D721Med (cell line): Measurements from ENCODE around the gene NOTCH1.

Source experiments
- DNase-seq: peaks from one replicate; pipeline ENCODE4 v3.0.0; 2011; ENCODE audit warnings: low spot score; ENCODE audit not compliant: insufficient read length
- FAIRE-seq: peaks from 2 replicates; lab custom pipeline; 2011; peaks lifted over from hg19 to GRCh38; lab: Jason Lieb, UNC
- TF ChIP-seq, protein P1 (sequence below): IDR thresholded peaks from 2 replicates; pipeline ENCODE4 v1.5.1; 2012; ENCODE audit warnings: mild to moderate bottlenecking, control low read depth; ENCODE audit not compliant: insufficient read depth; ENCODE audit errors: missing control alignments

NOTCH1 gene

GRCh38 chr9:136453326-136453725 is 92.5 kb downstream of the NOTCH1 start:
- TF ChIP-seq, protein P1, sequence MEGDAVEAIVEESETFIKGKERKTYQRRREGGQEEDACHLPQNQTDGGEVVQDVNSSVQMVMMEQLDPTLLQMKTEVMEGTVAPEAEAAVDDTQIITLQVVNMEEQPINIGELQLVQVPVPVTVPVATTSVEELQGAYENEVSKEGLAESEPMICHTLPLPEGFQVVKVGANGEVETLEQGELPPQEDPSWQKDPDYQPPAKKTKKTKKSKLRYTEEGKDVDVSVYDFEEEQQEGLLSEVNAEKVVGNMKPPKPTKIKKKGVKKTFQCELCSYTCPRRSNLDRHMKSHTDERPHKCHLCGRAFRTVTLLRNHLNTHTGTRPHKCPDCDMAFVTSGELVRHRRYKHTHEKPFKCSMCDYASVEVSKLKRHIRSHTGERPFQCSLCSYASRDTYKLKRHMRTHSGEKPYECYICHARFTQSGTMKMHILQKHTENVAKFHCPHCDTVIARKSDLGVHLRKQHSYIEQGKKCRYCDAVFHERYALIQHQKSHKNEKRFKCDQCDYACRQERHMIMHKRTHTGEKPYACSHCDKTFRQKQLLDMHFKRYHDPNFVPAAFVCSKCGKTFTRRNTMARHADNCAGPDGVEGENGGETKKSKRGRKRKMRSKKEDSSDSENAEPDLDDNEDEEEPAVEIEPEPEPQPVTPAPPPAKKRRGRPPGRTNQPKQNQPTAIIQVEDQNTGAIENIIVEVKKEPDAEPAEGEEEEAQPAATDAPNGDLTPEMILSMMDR, result no peak
- DNase-seq (no peak), FAIRE-seq (no peak)

DNA sequence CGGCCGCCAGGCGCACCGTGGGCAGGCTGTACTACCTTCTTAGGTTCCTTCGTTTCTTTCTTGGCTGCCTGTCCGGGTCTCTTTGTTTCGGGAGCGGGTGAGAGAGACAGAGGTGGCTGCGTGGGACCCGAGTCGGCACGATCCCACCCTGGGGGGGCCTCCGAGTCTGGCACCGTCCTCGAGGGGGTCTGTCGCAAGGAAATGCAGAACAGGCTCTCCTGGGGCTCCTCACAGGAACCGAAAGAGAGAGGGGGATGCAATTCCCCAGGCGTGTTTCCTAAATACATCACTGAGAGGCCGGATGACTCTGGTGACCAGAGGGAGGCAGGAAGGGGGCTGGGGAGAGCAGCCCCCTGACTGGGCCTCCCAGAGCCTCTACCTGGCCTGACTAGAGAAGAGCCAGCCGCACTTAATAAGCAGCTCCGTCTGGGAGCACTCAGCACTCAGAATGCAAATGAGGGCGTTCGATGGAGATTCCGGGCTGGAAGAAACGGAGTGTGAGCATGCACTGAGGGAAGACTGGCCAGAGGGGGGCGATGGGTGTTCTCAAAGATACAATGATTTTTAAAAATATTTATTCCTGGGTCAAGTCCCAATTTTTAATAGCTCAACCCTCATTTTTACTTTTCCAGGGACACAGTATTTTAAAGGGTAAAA is 94.5 kb downstream of the NOTCH1 start:
- DNase-seq (no peak), FAIRE-seq (no peak)
- TF ChIP-seq, protein P1, result no peak

DNA sequence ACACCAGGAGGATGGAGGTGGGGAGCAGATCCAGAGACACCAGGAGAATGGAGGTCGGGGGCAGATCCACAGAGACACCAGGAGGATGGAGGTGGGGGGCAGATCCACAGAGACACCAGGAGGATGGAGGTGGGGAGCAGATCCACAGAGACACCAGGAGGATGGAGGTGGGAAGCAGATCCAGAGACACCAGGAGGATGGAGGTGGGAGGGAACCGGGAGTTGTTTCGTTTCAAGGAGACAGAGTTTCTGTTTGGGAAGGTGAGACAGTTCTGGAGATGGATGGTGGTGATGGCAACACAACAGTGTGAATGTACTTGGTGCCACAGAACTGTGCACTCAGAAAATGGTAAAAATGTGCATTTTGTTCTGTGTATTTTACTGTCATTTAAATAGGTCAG is 97.2 kb downstream of the NOTCH1 start:
- no peak for FAIRE-seq
- DNase-seq, result no peak
- TF ChIP-seq, protein P1, result no peak

DNA sequence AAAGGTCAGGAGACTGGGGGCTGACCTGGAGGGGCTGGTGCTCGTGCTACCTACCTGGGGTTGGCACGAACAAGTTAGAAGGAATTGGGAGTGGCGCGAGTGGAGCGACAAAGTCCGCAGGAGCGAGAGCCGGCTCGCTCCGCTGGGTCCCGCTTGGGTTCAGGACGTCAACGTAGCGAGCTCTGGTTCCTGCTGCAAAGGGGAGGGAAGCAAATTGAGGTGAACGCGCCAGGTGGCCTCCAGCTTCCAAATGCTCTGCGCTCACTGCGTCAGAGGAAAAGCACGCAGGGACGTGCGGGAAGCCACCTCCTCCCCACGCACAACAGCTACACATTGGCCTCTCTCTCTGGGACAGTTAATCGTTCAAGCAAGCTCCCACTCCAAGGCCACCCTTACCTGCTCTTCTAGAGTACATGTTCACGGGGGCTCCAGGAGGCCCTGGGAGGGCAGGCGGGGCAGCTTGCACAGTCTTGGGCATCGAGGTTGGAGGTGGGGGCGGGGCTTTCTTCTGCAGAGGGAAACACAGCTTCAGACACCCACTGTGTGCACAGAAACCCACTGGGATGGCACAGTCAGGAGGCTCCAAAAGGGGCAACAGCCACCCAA is 98.6 kb downstream of the NOTCH1 start:
- DNase-seq (no peak), FAIRE-seq (no peak)
- TF ChIP-seq, protein P1, result no peak

- FAIRE-seq (no peak), DNase-seq (no peak)
- TF ChIP-seq, protein P1, result no peak
These were observed 100.0 kb downstream of the NOTCH1 start for GRCh38 chr9:136445799-136446198.
